HCT116 (cell line): ENCODE results near the gene PCID2. TPM values are rescaled to one million over a fixed set of nuclear protein-coding genes. Genes with fewer than 3 reads are reported as not detected.

Experiments
- ATAC-seq: fragments of 200-7000 bp; cut with Tn5 transposase; 2 replicates; pipeline ENCODE4 v1.9.1; 2020; ENCODE audit warnings: mild to moderate bottlenecking, moderate library complexity
- BruUV-seq: library from RNA; stranded (reverse); fragments of 400-500 nt; replicated peaks from 2 replicates; lab custom pipeline; 2021; lab: Mats Ljungman, UMichigan
- CTCF ChIA-PET: fragments of 300-600 bp; sonication (Branson Sonifier 250); formaldehyde crosslinking; loops from one replicate; lab custom pipeline; 2021; ENCODE audit warnings: antibody characterized with exemption; lab: Charles Lee
- POLR2A ChIA-PET: fragments of 300-600, 350-600 bp; sonication (Branson Sonifier 250); formaldehyde crosslinking; loops from one replicate; lab custom pipeline; 2021; ENCODE audit warnings: antibody characterized with exemption; lab: Charles Lee
- RAD21 ChIA-PET, 2 experiments: fragments of 300-600 bp; sonication (Branson Sonifier 250); formaldehyde crosslinking; loops; one replicate each; lab custom pipeline; 2023; ENCODE audit warnings: low total read pairs in 2 of 2; ENCODE audit not compliant: uncharacterized antibody in 2 of 2, unreplicated experiment in 2 of 2, low non-redundant PET in 1 of 2; lab: Charles Lee
- DNase-seq: peaks from one replicate; pipeline ENCODE4 v3.0.0-alpha.2; 2010; ENCODE audit warnings: low read depth, low spot score
- H2AFZ ChIP-seq: fragments of 200-600 bp; shearing (Covaris generic), sonication (generic); 2 replicates; pipeline ENCODE4 v1.6.1; 2017; ENCODE audit warnings: low read depth, mixed run types, mixed read lengths, antibody characterized with exemption, low read length; ENCODE audit not compliant: poor library complexity, severe bottlenecking
- H3K27ac ChIP-seq: 2 replicates; pipeline ENCODE4 v1.5.1; 2012; ENCODE audit warnings: low read depth, low read length
- H3K27me3 ChIP-seq: fragments of 200-600 bp; sonication (generic); 2 replicates; pipeline ENCODE4 v1.6.1; 2016; ENCODE audit warnings: mixed run types, low read length, mixed read lengths; ENCODE audit not compliant: insufficient read depth
- H3K36me3 ChIP-seq, 2 experiments: fragments of 200-500 bp in 1 of 2; fragments of 200-600 bp in 1 of 2; sonication (Bioruptor generic) in 1 of 2; sonication (generic) in 1 of 2; 2 replicates each; pipeline versions ENCODE4 v1.5.1 to v1.6.1; 2014 to 2016; ENCODE audit warnings: low read length in 2 of 2, inconsistent platforms in 1 of 2, mixed read lengths in 1 of 2, mixed run types in 1 of 2; ENCODE audit not compliant: insufficient read depth in 2 of 2, control insufficient read depth in 1 of 2
- H3K4me1 ChIP-seq, 2 experiments: fragments of 200-600 bp in 1 of 2; sonication (generic) in 1 of 2; 2 replicates each; pipeline versions ENCODE4 v1.5.1 to v1.6.1; 2012 to 2017; ENCODE audit warnings: low read length in 2 of 2, inconsistent platforms in 1 of 2, mild to moderate bottlenecking in 1 of 2, mixed read lengths in 1 of 2, mixed run types in 1 of 2, moderate library complexity in 1 of 2; ENCODE audit not compliant: insufficient read depth in 2 of 2, control insufficient read depth in 1 of 2
- H3K4me2 ChIP-seq: fragments of 200-600 bp; sonication (generic); 2 replicates; pipeline ENCODE4 v1.6.1; 2017; ENCODE audit warnings: mixed run types, low read length, mixed read lengths
- H3K4me3 ChIP-seq, 2 experiments: fragments of 200-600 bp in 1 of 2; sonication (generic) in 1 of 2; replicated peaks in 1 of 2; 2 replicates each; pipeline ENCODE4 v1.5.1; 2011 to 2016; ENCODE audit warnings: low read length in 2 of 2, control low read depth in 1 of 2, low read depth in 1 of 2, mild to moderate bottlenecking in 1 of 2, mixed read lengths in 1 of 2, mixed run types in 1 of 2
- H3K79me2 ChIP-seq: fragments of 200-600 bp; sonication (generic); 2 replicates; pipeline ENCODE4 v1.6.1; 2017; ENCODE audit warnings: mild to moderate bottlenecking, mixed run types, low read length, moderate library complexity, mixed read lengths; ENCODE audit not compliant: insufficient read depth
- H3K9ac ChIP-seq: fragments of 200-600 bp; sonication (generic); 2 replicates; pipeline ENCODE4 v1.6.1; 2016; ENCODE audit warnings: low read length, mixed read lengths
- H3K9me2 ChIP-seq: fragments of 200-600 bp; sonication (generic), shearing (Covaris generic); 2 replicates; pipeline ENCODE4 v1.6.1; 2017; ENCODE audit warnings: mixed run types, mild to moderate bottlenecking, moderate library complexity; ENCODE audit not compliant: insufficient read depth
- H3K9me3 ChIP-seq, 2 experiments: fragments of 200-500 bp in 1 of 2; fragments of 200-600 bp in 1 of 2; sonication (Bioruptor generic) in 1 of 2; sonication (generic) in 1 of 2; 2 replicates each; pipeline ENCODE4 v1.6.1; 2014 to 2017; ENCODE audit warnings: low read length in 2 of 2, mixed read lengths in 2 of 2, inconsistent platforms in 1 of 2, low read depth in 1 of 2, mild to moderate bottlenecking in 1 of 2, mixed run types in 1 of 2, moderate library complexity in 1 of 2; ENCODE audit not compliant: control insufficient read depth in 1 of 2, insufficient read depth in 1 of 2
- H4K20me1 ChIP-seq: fragments of 200-600 bp; sonication (generic), shearing (Covaris generic); 2 replicates; pipeline ENCODE4 v1.6.1; 2017; ENCODE audit warnings: mixed run types, mild to moderate bottlenecking, moderate library complexity; ENCODE audit not compliant: insufficient read depth
- CEBPB ChIP-seq: IDR thresholded peaks from 2 replicates; pipeline ENCODE4 v1.6.1; 2012; ENCODE audit warnings: low read depth
- CTCF ChIP-seq, 3 experiments: fragments of 200-600 bp in 1 of 3; sonication (generic) in 1 of 3; IDR thresholded peaks in 2 of 3; conservative IDR thresholded peaks in 1 of 3; 2 replicates each; pipeline ENCODE4 v1.5.1; 2012 to 2017; ENCODE audit warnings: low read depth in 2 of 3, low read length in 2 of 3, antibody characterized with exemption in 1 of 3, borderline replicate concordance in 1 of 3, control low read depth in 1 of 3, mild to moderate bottlenecking in 1 of 3, mixed read lengths in 1 of 3, mixed run types in 1 of 3, moderate library complexity in 1 of 3; ENCODE audit not compliant: insufficient read depth in 1 of 3
- EGR1 ChIP-seq: IDR thresholded peaks from 2 replicates; pipeline ENCODE4 v1.6.1; 2012; ENCODE audit warnings: low read depth
- ELF1 ChIP-seq: IDR thresholded peaks from 2 replicates; pipeline ENCODE4 v1.6.1; 2012; ENCODE audit warnings: low read depth, borderline replicate concordance
- EZH2 ChIP-seq: fragments of 200-600 bp; sonication (generic); IDR thresholded peaks from 2 replicates; pipeline ENCODE4 v1.6.1; 2017; ENCODE audit warnings: antibody characterized with exemption, mixed run types
- EZH2phosphoT487 ChIP-seq: fragments of 200-600 bp; IDR thresholded peaks from 2 replicates; pipeline ENCODE4 v1.6.1; 2018; ENCODE audit warnings: antibody characterized with exemption, borderline replicate concordance
- JUND ChIP-seq: IDR thresholded peaks from 2 replicates; pipeline ENCODE4 v1.6.1; 2012
- MAX ChIP-seq: IDR thresholded peaks from 2 replicates; pipeline ENCODE4 v1.6.1; 2012
- POLR2A ChIP-seq: IDR thresholded peaks from 2 replicates; pipeline ENCODE4 v1.7.0; 2011; ENCODE audit warnings: borderline replicate concordance; ENCODE audit not compliant: insufficient read depth, insufficient read length; ENCODE audit errors: extremely low read depth
- POLR2AphosphoS5 ChIP-seq: IDR thresholded peaks from 2 replicates; pipeline ENCODE4 v1.6.1; 2011; ENCODE audit warnings: mild to moderate bottlenecking, low read depth, low read length, moderate library complexity
- SIN3A ChIP-seq: IDR thresholded peaks from 2 replicates; pipeline ENCODE4 v1.6.1; 2012; ENCODE audit warnings: low read depth
- SP1 ChIP-seq: IDR thresholded peaks from 2 replicates; pipeline ENCODE4 v1.6.1; 2012; ENCODE audit warnings: low read depth
- SRF ChIP-seq: IDR thresholded peaks from 2 replicates; pipeline ENCODE4 v1.6.1; 2012; ENCODE audit warnings: low read depth
- TCF7L2 ChIP-seq: IDR thresholded peaks from 2 replicates; pipeline ENCODE4 v1.7.0; 2011; ENCODE audit warnings: borderline replicate concordance, inconsistent platforms; ENCODE audit not compliant: insufficient read depth, insufficient read length; ENCODE audit errors: extremely low read depth
- ZNF274 ChIP-seq: fragments of 200-500 bp; sonication (Bioruptor generic); IDR thresholded peaks from 2 replicates; pipeline ENCODE4 v1.6.1; 2014; ENCODE audit warnings: mild to moderate bottlenecking, low read depth, low read length, inconsistent platforms
- intact Hi-C: fragments of 100-400 bp; cut with micrococcal nuclease; formaldehyde crosslinking; loops from 2 replicates; pipeline ENCODE4 v1.10.0; 2022
- total RNA-seq: library from RNA; stranded (reverse); gene quantifications from one replicate; pipeline ENCODE4 v1.2.1, GENCODE V29; 2021; ENCODE audit not compliant: unreplicated experiment
- TF ChIP-seq, protein P1 (sequence below): IDR thresholded peaks from 2 replicates; pipeline ENCODE4 v1.6.1; 2011; ENCODE audit warnings: mild to moderate bottlenecking, low read length, moderate library complexity; ENCODE audit not compliant: insufficient replicate concordance; ENCODE audit errors: extremely low read depth
- TF ChIP-seq, protein P2 (sequence below): IDR thresholded peaks from 2 replicates; pipeline ENCODE4 v1.6.1; 2012

Gene PCID2
- total RNA-seq, 1 experiment from 2014 or later: 73.3 TPM

DNA sequence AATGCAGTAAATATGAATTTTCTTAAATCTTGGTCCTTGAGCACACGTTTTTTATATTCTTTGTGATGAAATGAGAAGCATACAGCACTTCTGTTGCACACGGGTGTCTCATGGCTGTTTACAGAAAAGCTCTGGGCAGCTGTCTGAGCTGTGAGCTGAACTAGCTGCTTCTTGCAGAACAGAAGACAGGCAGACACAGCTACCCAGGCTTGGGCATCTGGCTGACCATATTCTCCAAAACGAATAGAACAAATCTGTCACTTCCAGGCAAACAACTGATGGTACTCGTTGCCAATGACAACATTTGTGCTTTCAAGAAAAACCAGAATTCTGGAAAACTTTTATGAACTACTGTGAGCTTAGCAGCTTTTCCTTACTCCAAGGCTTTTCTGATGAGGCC is 16.2 kb downstream of the PCID2 start:
- RAD21 ChIA-PET: no interaction called here
- no peak for TF ChIP-seq EZH2phosphoT487
- TF ChIP-seq SP1: no peak
- no peak for TF ChIP-seq TCF7L2
- TF ChIP-seq EGR1: no peak
- no peak for TF ChIP-seq SRF
- no peak for TF ChIP-seq POLR2A
- no peak for TF ChIP-seq ELF1
- no peak for TF ChIP-seq SIN3A
- TF ChIP-seq CTCF (IDR thresholded peaks at IDR 0.05 in 2 of 3, conservative IDR thresholded peaks at IDR 0.05 in 1 of 3; ENCODE audit: borderline replicate concordance in 1 of 3, insufficient read depth in 1 of 3, low read depth in 2 of 3, low read length in 2 of 3): no peak
- TF ChIP-seq POLR2AphosphoS5: no peak
- TF ChIP-seq, protein P1, sequence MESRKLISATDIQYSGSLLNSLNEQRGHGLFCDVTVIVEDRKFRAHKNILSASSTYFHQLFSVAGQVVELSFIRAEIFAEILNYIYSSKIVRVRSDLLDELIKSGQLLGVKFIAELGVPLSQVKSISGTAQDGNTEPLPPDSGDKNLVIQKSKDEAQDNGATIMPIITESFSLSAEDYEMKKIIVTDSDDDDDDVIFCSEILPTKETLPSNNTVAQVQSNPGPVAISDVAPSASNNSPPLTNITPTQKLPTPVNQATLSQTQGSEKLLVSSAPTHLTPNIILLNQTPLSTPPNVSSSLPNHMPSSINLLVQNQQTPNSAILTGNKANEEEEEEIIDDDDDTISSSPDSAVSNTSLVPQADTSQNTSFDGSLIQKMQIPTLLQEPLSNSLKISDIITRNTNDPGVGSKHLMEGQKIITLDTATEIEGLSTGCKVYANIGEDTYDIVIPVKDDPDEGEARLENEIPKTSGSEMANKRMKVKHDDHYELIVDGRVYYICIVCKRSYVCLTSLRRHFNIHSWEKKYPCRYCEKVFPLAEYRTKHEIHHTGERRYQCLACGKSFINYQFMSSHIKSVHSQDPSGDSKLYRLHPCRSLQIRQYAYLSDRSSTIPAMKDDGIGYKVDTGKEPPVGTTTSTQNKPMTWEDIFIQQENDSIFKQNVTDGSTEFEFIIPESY: no peak
- no peak for TF ChIP-seq EZH2
- TF ChIP-seq MAX: no peak
- TF ChIP-seq JUND: no peak
- TF ChIP-seq ZNF274: no peak
- no peak for TF ChIP-seq CEBPB
- TF ChIP-seq, protein P2, sequence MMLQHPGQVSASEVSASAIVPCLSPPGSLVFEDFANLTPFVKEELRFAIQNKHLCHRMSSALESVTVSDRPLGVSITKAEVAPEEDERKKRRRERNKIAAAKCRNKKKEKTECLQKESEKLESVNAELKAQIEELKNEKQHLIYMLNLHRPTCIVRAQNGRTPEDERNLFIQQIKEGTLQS: no peak
- TF ChIP-seq, all 23 proteins: peak for 0
- Histone ChIP-seq H3K4me3 (no peak overlapping the region), H3K9me2 (no peaks in the 10 kb centered on the region), H3K79me2 (peaks cover 22% of the 10 kb centered on the region), H3K27me3 (no peaks in the 10 kb centered on the region), H3K4me1 (peaks cover 11 to 17% of the 10 kb centered on the region in 2 experiments), H3K9ac (no peak overlapping the region), H3K9me3 (no peaks in the 10 kb centered on the region), H3K27ac (no peak overlapping the region), H3K36me3 (peaks cover 43 to 77% of the 10 kb centered on the region in 2 experiments), H2AFZ (no peak overlapping the region), H3K4me2 (no peak overlapping the region), H4K20me1 (no peaks in the 10 kb centered on the region; the same call in 1 of the 2 replicates)
- ChIA-PET CTCF (no interaction called here), POLR2A (no interaction called here)
- DNase-seq (no peak), ATAC-seq (no peak)
- intact Hi-C loops: no loop called here
- BruUV-seq: no TSS peak
